GM12801 (cell line): ENCODE results near the gene MRGPRE.

Experiments used
- CTCF ChIP-seq: IDR thresholded peaks from one replicate; pipeline ENCODE4 v1.5.1; 2011; ENCODE audit warnings: control low read depth; ENCODE audit not compliant: insufficient read length; ENCODE audit errors: extremely low read depth

MRGPRE gene

DNA sequence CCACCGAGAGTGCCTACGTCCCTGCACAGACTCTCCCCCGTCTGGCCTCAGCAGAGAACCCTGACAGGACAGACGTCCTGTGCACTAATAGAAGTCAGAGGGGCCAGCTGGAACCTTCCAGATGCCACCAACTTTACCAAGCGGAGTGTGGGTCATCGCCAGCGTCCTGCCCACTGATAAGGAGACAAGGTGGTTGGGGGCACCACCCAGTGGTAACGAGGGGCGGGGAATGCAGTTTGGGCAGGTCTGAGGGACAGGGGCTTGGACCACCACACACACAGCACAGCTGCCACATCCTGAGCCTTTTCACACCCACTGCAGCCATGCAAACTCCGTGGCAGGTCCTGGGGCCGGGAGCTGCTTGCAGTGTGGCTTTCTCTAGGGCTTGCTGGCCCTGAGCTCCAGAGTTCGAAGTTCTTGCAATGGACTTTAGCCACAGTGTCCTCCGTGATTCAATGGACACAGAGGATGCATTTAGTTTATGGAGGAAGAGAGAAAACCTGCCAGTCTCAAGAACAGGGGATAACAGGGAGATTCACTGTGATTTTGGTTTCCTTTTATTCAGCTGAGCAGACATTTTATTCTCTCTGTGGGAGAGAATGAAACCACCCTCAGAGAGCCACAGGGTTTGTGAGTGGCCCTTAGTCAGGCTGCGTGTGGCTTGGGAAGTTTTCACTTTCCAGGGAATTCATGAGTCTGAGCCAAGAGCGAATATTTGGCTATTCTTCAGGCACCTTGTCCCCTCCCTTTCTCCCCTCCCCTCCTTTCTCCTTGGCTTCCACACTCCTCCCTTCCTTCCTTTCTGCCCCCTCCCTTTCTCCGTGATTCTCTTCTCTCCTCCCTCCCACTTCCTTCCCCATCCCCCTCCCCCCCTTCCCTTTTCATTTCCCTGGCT, 26.7 kb downstream of the MRGPRE start:
- TF ChIP-seq CTCF: no peak

DNA sequence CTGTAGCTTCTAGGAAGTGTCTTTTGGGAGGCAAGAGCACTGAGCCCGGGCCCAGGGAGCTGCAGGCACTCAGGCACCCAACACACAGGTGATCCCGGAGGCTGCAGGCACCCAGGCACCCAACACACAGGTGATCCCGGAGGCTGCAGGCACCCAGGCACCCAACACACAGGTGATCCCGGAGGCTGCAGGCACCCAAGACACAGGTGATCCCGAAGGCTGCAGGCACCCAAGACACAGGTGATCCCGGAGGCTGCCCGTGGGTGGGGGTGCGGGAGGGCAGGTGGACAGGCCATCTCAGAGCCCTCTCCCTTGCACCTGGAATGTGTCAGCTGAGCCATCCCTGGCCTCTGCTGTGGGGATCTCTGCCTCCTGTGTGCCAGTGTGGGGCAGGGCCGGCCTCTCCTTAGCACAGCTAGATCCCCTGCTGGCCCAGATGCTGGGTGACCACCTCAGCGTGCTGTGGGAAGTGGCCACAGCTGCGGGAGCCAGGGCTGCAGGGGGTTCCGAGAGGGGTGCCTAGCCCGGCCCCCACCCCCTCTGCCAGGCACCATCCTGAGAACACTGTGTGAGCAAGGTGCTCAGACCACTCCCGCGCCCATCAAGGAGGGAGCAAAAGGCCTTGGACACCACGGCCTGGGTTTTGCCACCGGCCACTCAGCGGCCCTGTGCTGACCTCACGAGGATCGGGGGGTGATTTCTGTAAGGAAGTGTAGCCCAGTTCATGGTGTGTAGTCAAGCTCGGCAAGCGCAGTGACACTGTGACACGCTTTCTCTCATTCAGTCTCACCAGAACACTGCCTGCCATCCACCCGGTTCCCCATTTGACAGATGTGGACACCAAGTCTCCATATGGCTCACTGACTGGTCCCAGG, 27.8 kb downstream of the MRGPRE start:
- no peak for TF ChIP-seq CTCF

DNA sequence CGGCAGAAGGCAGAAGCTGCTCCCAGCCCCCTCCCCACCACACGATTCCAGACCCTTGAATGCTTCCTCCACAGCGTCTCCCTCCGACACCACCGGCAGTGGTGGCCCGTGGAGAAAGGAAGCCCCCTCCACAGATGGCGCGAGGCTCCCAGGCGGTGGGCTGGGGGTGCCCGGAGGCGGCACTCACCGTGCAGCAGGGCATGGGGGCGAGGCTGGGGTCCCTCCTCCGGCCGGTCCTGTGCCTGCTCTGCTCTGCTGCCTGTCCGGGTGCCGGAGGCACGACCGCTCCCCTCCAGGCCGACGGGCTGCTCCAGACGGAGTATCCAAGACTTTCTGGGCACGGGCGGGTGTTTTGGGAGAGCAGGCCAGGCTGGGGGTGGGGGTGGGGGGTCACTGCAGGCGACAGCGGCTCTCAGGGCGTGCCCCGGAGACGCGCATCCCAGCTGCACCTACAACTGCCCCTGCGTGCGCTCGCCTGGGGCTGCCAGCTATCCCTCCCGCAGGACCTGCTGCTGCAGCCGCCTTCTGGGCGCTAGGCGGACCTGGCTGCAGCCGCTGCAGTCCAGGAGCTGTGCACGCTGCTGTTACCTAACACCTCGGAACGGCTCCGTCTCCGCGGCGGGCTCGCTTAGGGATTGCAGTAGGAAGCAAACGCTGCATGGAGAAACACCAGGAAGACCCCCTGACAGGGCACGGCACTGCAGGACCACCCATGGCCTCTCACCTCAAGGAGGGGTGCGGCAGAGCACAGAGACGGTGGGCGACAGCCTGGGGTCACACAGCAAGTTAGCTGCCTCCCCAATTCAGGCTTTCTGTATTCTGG, 28.8 kb downstream of the MRGPRE start:
- no peak for TF ChIP-seq CTCF

- TF ChIP-seq CTCF: no peak
These were observed 29.5 kb downstream of the MRGPRE start for GRCh38 chr11:3202759-3203158.

GRCh38 chr11:3202305-3202704, 29.9 kb downstream of the MRGPRE start:
- TF ChIP-seq CTCF: no peak

- TF ChIP-seq CTCF: no peak
These were observed 30.5 kb downstream of the MRGPRE start for GRCh38 chr11:3201677-3202181.
